AG04449 (cell line): Measurements from ENCODE around the gene CGB5.

Experiments used
- CTCF ChIA-PET: fragments of 350-600 bp; formaldehyde crosslinking; extraction: SDS; loops from one replicate; lab custom pipeline; 2021; ENCODE audit warnings: antibody characterized with exemption; lab: Yijun Ruan, JAX
- POLR2A ChIA-PET: fragments of 400-600, 350-600 bp; formaldehyde crosslinking; extraction: SDS; loops from one replicate; lab custom pipeline; 2020; ENCODE audit warnings: antibody characterized with exemption, inconsistent platforms; lab: Yijun Ruan, JAX
- DNase-seq: peaks from one replicate; pipeline ENCODE4 v3.0.0-alpha.2; 2010; ENCODE audit warnings: low read depth, low spot score
- H3K4me3 ChIP-seq: 2 replicates; pipeline ENCODE4 v1.5.1; 2011; ENCODE audit warnings: low read depth, mild to moderate bottlenecking, control low read depth, low read length
- TF ChIP-seq, protein P1 (sequence below): IDR thresholded peaks from one replicate; pipeline ENCODE4 v1.5.1; 2011; ENCODE audit warnings: mild to moderate bottlenecking, moderate library complexity, low read length, control low read depth, inconsistent platforms; ENCODE audit not compliant: insufficient read depth; ENCODE audit errors: missing control alignments

Gene CGB5

DNA sequence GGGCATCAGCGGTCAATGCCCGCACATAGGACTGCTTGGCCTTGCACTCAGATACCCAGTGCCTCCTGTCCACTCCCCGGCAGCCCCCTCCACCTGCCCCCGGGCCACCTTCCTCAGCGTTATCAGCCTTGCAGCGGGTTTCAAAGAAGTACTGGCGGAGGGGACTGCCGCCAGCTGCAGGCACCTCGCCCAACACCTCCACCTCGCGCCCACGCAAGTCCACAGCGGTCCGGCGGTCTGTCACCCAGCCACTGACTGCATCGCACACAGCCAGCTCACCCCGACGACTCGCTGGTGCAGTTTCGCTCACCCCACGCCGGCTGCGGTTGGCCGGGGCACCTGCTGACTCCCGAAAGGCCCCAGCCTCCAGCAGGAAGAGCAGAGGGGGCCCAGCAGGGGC lies 17.8 kb downstream of the CGB5 start:
- TF ChIP-seq, protein P1, sequence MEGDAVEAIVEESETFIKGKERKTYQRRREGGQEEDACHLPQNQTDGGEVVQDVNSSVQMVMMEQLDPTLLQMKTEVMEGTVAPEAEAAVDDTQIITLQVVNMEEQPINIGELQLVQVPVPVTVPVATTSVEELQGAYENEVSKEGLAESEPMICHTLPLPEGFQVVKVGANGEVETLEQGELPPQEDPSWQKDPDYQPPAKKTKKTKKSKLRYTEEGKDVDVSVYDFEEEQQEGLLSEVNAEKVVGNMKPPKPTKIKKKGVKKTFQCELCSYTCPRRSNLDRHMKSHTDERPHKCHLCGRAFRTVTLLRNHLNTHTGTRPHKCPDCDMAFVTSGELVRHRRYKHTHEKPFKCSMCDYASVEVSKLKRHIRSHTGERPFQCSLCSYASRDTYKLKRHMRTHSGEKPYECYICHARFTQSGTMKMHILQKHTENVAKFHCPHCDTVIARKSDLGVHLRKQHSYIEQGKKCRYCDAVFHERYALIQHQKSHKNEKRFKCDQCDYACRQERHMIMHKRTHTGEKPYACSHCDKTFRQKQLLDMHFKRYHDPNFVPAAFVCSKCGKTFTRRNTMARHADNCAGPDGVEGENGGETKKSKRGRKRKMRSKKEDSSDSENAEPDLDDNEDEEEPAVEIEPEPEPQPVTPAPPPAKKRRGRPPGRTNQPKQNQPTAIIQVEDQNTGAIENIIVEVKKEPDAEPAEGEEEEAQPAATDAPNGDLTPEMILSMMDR: no peak
- POLR2A ChIA-PET: no interaction called here
- CTCF ChIA-PET: interaction anchor here (1.8 to 5.0 kb wide), 4 partner anchors 9 to 68 kb away, joined by 8 to 46 read pairs (median 14); partner anchors contain the start of genes GYS1 and RUVBL2
- DNase-seq: no peak
- no peak overlapping the region for H3K4me3 ChIP-seq

- peak overlapping the region; percentile 43 for H3K4me3 ChIP-seq
- TF ChIP-seq, protein P1: no peak
- ChIA-PET POLR2A (no interaction called here), CTCF (interaction anchor here (0.7 kb wide), 1 partner anchor 70 kb away, joined by 3 read pairs; the partner anchor contains the start of gene RUVBL2)
- no peak for DNase-seq
Observed at GRCh38 chr19:49064029-49064629, 20.5 kb downstream of the CGB5 start.

DNA sequence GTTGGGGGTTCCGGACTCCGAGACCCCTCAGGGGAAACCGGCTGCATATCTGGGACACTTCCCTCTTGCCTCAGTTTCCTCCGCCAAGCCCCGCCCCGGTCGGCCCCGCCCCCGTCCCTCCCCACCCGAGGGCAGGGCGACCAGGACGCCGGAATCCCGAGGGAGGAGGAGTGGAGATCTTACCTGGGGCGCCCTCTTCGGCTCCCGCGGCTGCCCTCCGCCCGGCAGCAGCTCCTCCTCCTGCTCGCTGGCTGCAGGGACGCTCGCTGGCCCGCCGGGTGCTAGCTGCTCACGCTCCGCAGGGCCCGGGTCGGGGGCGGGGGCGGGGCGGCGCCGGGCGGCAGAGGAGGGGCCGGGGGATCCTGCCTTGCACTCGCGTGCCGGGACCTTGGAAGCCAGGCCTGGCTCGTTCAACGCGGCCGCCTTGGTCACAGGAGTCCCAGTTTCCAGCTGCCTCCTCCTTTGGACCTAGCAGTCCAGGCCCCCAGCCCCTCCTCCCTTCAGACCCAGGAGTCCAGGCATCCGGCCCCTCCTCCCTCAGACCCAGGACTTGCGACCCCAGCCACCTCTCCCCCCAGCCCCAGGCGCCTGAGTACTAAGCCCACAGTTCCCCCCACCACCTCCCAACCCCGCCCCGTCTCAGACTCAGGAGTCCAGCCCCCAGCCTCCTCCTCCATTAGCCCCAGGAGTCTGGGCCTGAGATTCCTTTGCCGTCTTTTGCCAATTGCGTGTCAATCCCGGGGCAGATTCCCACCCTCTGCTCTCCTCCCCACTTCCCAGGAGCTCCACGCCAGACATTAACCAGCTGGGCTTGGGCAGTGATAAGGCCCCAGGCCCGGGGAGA lies 21.3 kb downstream of the CGB5 start, which contains the start of gene NTF4:
TSS of gene NTF4 (minus strand) at position 51 of the 844 bp plus-strand sequence. CDS start 2,821 bp downstream, outside the sequence.
- TF ChIP-seq, protein P1: no peak
- peak within 1 kb of the TSS; percentile 43 for H3K4me3 ChIP-seq
- no peak for DNase-seq

DNA sequence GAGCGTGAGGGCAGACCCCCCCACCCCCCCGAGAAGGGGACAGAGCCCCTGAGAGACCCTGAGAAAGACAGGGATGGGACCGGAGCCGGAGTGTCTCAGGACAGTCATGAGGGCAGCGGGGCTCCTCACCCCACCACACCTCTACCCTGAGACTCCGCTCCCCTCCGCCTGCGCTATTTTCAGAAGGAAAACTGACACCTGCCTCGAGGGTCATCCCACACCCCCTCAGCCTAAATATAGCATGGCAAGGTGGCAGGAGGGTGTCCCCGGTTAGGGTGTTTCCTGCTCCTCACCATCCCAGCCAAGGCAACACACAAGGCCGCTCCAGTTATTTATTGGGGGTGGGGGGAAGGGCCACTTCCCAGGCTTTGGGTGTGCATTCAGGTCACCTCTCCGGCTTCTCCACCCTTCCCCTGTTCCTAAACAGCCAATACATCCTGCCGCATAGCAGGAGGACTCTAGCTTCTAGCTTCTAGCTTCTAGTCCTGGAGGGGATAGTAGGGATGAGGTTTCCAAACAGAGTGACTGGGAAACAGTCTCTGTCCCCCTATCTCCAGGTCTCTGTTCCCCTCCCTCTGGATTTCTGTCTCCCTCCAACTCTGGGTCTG lies 22.4 kb downstream of the CGB5 start:
- ChIA-PET POLR2A (interaction anchor here (1.4 kb wide), 1 partner anchor 10 kb away, joined by 5 read pairs; no protein-coding TSS in a partner anchor), CTCF (interaction anchor here (0.5 to 1.6 kb wide), 5 partner anchors 8 to 252 kb away, joined by 3 to 9 read pairs (median 4); no protein-coding TSS in a partner anchor)
- DNase-seq: no peak
- no peak overlapping the region for H3K4me3 ChIP-seq
- TF ChIP-seq, protein P1: no peak

More for the DNA sequence above, 21.3 kb downstream of the CGB5 start, which contains the start of gene NTF4:
- POLR2A ChIA-PET: interaction anchor here (1.4 kb wide), 1 partner anchor 9 kb away, joined by 5 read pairs; no protein-coding TSS in a partner anchor
- CTCF ChIA-PET: interaction anchor here (1.2 to 1.6 kb wide), 3 partner anchors 9 to 66 kb away, joined by 3 to 9 read pairs (median 7); no protein-coding TSS in a partner anchor

- ChIA-PET POLR2A (no interaction called here), CTCF (interaction anchor here (1.2 kb wide), 1 partner anchor 68 kb away, joined by 4 read pairs; no protein-coding TSS in a partner anchor)
- DNase-seq: no peak
- TF ChIP-seq, protein P1: no peak
- no peak overlapping the region for H3K4me3 ChIP-seq
Observed at GRCh38 chr19:49067554-49067953, 23.9 kb downstream of the CGB5 start.
